ENCODE data around the gene GFER.
A peak's percentile ranks its signal among the peaks of the same experiment; 100 is the strongest.

The GFER gene

GRCh38 chr16:1991588-1991947, 7.6 kb downstream of the GFER start:
- no peak for DNase-seq

- no peak for DNase-seq
Observed at GRCh38 chr16:1991948-1992703, 8.1 kb downstream of the GFER start.

GRCh38 chr16:1992704-1993317, 8.8 kb downstream of the GFER start:
- DNase-seq: no peak

- DNase-seq: peak; percentile 19
Observed at GRCh38 chr16:1993731-1994131, 9.7 kb downstream of the GFER start.

- DNase-seq: no peak
Observed at GRCh38 chr16:1997494-1998359, 13.7 kb downstream of the GFER start.

GRCh38 chr16:1998360-1998835, 14.4 kb downstream of the GFER start:
- no peak for DNase-seq

- DNase-seq: no peak
Observed at GRCh38 chr16:1998852-1999801, 15.1 kb downstream of the GFER start.

GRCh38 chr16:1999866-2000514, 16.0 kb downstream of the GFER start:
- no peak for DNase-seq

- DNase-seq: no peak
Observed at GRCh38 chr16:2001035-2001434, 17.0 kb downstream of the GFER start.

- DNase-seq: no peak
Observed at GRCh38 chr16:2001456-2002355, 17.7 kb downstream of the GFER start.

- no peak for DNase-seq
Observed at GRCh38 chr16:2002406-2003230, 18.6 kb downstream of the GFER start.

GRCh38 chr16:2003231-2003826, 19.3 kb downstream of the GFER start:
- no peak for DNase-seq

- peak; percentile 56 for DNase-seq
Observed at GRCh38 chr16:2003827-2004641, 20.0 kb downstream of the GFER start.

GRCh38 chr16:2004795-2005517, 21.0 kb downstream of the GFER start:
- no peak for DNase-seq

- no peak for DNase-seq
Observed at GRCh38 chr16:2005646-2006045, 21.7 kb downstream of the GFER start.

- DNase-seq: no peak
Observed at GRCh38 chr16:2006317-2006716, 22.3 kb downstream of the GFER start.

GRCh38 chr16:2007081-2007836, 23.3 kb downstream of the GFER start:
- no peak for DNase-seq
